K562 treated with DMSO at 1 percent for 24 hours (cell line): ENCODE measurements around the gene PRRT1. TPM values are rescaled to one million over a fixed set of nuclear protein-coding genes. Genes with fewer than 3 reads are reported as not detected.

Experiments
- total RNA-seq: library from RNA; unstranded; fragments of 300-600 nt; gene quantifications from 2 replicates; pipeline ENCODE4 v1.2.3, GENCODE V29; 2022; ENCODE audit warnings: low read depth; ENCODE audit not compliant: insufficient read depth

Gene PRRT1
- 7.6 and 8.4 TPM in 2 replicates for total RNA-seq

GRCh38 chr6:32151863-32152768 lies at the start of gene PRRT1:
TSS of gene PRRT1 (minus strand) at chr6:32151939. CDS start at chr6:32151827, 112 bp downstream.

GRCh38 chr6:32192608-32193039 lies 40.9 kb upstream of the PRRT1 start, which contains the start of gene GPSM3:
TSS of gene GPSM3 (minus strand) at chr6:32192643. CDS start at chr6:32192513, 130 bp downstream.

GRCh38 chr6:32190054-32190851 lies 38.5 kb upstream of the PRRT1 start, which contains the start of gene PBX2:
TSS of gene PBX2 (minus strand) at chr6:32190202. CDS start at chr6:32189915, 287 bp downstream.

GRCh38 chr6:32184084-32184640 lies 32.4 kb upstream of the PRRT1 start, which contains the start of gene AGER:
TSS of gene AGER (minus strand) at chr6:32184253. CDS start at chr6:32184222, 31 bp downstream.

GRCh38 chr6:32177788-32178546 lies 26.2 kb upstream of the PRRT1 start, which contains the start of gene RNF5:
TSS of gene RNF5 (plus strand) at chr6:32178405. CDS start at chr6:32178512, 107 bp downstream.

GRCh38 chr6:32175711-32176475 lies 24.2 kb upstream of the PRRT1 start, which contains the start of gene AGPAT1:
TSS of gene AGPAT1 (minus strand) at chr6:32176084. CDS start at chr6:32171496, 4,588 bp downstream.

GRCh38 chr6:32164295-32164694 lies 12.6 kb upstream of the PRRT1 start, which contains the start of gene EGFL8:
TSS of gene EGFL8 (plus strand) at chr6:32164595. CDS start at chr6:32166166, 1,571 bp downstream.

GRCh38 chr6:32153564-32154513 lies 2.1 kb upstream of the PRRT1 start, which contains the start of gene PPT2:
TSS of gene PPT2 (plus strand) at chr6:32154141. CDS start at chr6:32154595, 454 bp downstream.

GRCh38 chr6:32127717-32128592 lies 23.8 kb downstream of the PRRT1 start, which contains the start of gene ATF6B:
TSS of gene ATF6B (minus strand) at chr6:32128246. CDS start at chr6:32128207, 39 bp downstream.

GRCh38 chr6:32109114-32109764 lies 42.5 kb downstream of the PRRT1 start, which contains the start of gene TNXB:
TSS of gene TNXB (minus strand) at chr6:32109338. CDS start at chr6:32098198, 11,140 bp downstream.

Other genes with a start within 250 kb of the PRRT1 start
- gene ZBTB12, start 249.9 kb downstream of the PRRT1 start, total RNA-seq = 8.6 and 11.4 TPM in 2 replicates
- gene C2, start 224.2 kb downstream of the PRRT1 start, total RNA-seq = 7.2 and 10.1 TPM in 2 replicates
- gene CFB, start 205.8 kb downstream of the PRRT1 start, total RNA-seq = 2.5 and 2.8 TPM in 2 replicates
- gene NELFE, start 193.0 kb downstream of the PRRT1 start, total RNA-seq = 120 and 122 TPM in 2 replicates
- gene SKIC2, start 192.8 kb downstream of the PRRT1 start, total RNA-seq = 75.7 and 86.4 TPM in 2 replicates
- gene DXO, start 179.8 kb downstream of the PRRT1 start, total RNA-seq = 23.3 and 24.2 TPM in 2 replicates
- gene C4A, start 169.9 kb downstream of the PRRT1 start, total RNA-seq = 4.4 and 5.0 TPM in 2 replicates
- 3.8 and 7.6 TPM in 2 replicates for gene C4B, start 137.1 kb downstream of the PRRT1 start, total RNA-seq
- 0.49 and 1.4 TPM in 2 replicates for gene CYP21A2, start 113.5 kb downstream of the PRRT1 start, total RNA-seq
- 23.0 and 27.2 TPM in 2 replicates for gene TNXB, start 42.6 kb downstream of the PRRT1 start, total RNA-seq
- gene ATF6B, start 23.7 kb downstream of the PRRT1 start, total RNA-seq = 120 and 121 TPM in 2 replicates
- gene FKBPL, start 21.7 kb downstream of the PRRT1 start, total RNA-seq = 19.9 and 22.7 TPM in 2 replicates
- gene PPT2, start 2.2 kb upstream of the PRRT1 start, total RNA-seq = 38.4 and 44.1 TPM in 2 replicates
- 10.0 and 12.0 TPM in 2 replicates for gene EGFL8, start 12.7 kb upstream of the PRRT1 start, total RNA-seq
- 167 and 178 TPM in 2 replicates for gene AGPAT1, start 24.1 kb upstream of the PRRT1 start, total RNA-seq
- gene RNF5, start 26.5 kb upstream of the PRRT1 start, total RNA-seq = 253 and 277 TPM in 2 replicates
- 4.7 and 8.9 TPM in 2 replicates for gene AGER, start 32.3 kb upstream of the PRRT1 start, total RNA-seq
- gene PBX2, start 38.3 kb upstream of the PRRT1 start, total RNA-seq = 76.1 and 79.7 TPM in 2 replicates
- gene GPSM3, start 40.7 kb upstream of the PRRT1 start, total RNA-seq = 61.3 and 66.5 TPM in 2 replicates
- 2.8 and 2.9 TPM in 2 replicates for gene NOTCH4, start 72.1 kb upstream of the PRRT1 start, total RNA-seq
- not detected in 2 replicates for gene TSBP1, start 220.0 kb upstream of the PRRT1 start, total RNA-seq